GM18508 (cell line): ENCODE results near the gene RNF217.

ENCODE experiments used
- ATAC-seq: cut with Tn5 transposase; IDR thresholded peaks from one replicate; pipeline ENCODE4 v1.9.1; 2021; ENCODE audit warnings: moderate number of reproducible peaks; ENCODE audit not compliant: insufficient read depth, unreplicated experiment

RNF217 gene

GRCh38 chr6:124987291-124987690, 25.1 kb downstream of the RNF217 start:
- ATAC-seq: no peak

DNA sequence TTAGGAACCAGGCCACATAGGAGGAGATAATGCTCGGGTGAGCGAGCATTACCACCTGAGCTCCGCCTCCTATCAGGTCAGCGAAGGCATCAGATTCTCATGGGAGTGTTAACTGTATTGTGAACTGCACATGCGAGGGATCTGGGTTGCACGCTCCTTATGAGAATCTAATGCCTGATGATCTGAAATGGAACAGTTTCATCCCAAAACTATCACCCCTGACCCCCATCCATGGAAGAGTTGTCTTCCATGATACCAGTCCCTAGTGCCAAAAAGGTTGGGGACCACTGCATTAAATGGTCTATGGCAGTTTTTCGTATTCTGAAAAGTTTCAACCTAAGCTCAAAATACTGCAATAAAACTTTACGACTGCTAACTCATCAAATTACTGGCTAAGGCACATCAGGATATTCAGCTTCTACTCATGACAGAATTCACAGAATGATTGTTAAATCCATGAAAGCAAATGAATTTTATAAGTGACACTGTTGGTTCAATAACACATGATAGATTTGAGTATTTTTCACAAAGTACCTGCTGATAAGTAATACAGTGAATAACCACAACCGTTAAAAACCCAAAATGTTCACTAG, 25.9 kb downstream of the RNF217 start:
- ATAC-seq: no peak

DNA sequence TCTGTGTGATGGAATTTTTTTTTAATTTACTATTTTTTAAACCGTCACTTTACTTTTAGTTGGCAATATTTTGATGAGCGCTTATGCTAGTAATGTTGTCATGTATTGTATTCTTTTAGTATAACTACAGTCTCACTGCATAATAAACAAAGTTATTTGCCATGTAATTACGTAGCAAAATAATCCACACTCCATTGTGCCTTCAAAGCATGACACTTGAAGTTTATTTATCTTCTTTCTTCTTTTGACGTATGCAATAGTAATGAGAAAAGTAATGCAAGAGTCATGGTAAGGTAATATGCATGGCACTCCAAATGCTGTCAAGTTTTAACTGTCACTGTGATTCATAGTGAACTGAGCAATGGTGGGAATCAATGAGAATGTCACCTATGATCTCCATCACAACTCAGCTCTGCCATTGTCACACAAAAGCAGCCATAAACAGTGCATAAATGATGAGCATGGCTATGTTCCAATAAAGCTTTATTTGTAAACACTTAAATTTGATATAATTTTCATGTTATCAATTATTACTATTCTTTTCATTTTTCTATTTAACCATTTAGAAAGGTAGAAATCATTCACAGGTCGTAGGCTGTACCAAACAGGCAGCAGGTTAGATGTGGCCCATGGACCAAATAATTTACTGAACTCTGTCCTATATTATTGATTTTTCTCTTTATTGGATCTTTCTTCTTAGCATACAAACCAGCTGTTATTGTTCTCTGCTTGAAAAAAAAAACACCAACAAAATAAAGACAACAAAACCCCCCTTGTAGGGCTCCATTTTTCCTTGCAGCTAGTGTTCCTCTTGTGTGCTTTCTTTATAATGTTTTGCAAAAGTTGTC, 27.1 kb downstream of the RNF217 start:
- no peak for ATAC-seq

- ATAC-seq: no peak
Observed at GRCh38 chr6:124990988-124991387, 28.8 kb downstream of the RNF217 start.

- no peak for ATAC-seq
Observed at GRCh38 chr6:124991764-124992295, 29.6 kb downstream of the RNF217 start.

DNA sequence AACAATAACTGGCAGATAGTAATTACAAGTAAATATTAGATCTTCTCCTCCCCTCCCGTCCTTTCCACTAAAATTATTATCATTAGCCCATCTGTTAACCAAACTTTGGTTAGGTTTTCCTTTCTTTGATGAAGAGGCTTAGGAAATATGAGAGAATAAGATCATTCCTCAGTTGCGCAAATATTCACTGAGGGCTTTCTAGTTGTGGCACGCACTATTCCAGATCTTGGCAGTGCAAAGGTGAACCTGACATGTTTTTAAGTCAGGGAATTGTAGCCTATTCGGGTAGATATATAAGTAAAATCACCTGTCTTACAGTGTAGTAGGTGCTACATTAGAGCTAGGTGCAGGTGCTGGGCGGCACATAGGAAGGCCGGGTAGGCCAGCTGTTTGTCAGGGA, 31.1 kb downstream of the RNF217 start:
- no peak for ATAC-seq

GRCh38 chr6:124994648-124995047, 32.4 kb downstream of the RNF217 start:
- no peak for ATAC-seq

- ATAC-seq: no peak
Observed at GRCh38 chr6:124995131-124995530, 32.9 kb downstream of the RNF217 start.

GRCh38 chr6:124995645-124996325, 33.5 kb downstream of the RNF217 start:
- no peak for ATAC-seq

- ATAC-seq: no peak
Observed at GRCh38 chr6:124996411-124996810, 34.2 kb downstream of the RNF217 start.

- ATAC-seq: no peak
Observed at GRCh38 chr6:124997196-124997875, 35.1 kb downstream of the RNF217 start.

GRCh38 chr6:124999105-124999764, 37.0 kb downstream of the RNF217 start:
- no peak for ATAC-seq

DNA sequence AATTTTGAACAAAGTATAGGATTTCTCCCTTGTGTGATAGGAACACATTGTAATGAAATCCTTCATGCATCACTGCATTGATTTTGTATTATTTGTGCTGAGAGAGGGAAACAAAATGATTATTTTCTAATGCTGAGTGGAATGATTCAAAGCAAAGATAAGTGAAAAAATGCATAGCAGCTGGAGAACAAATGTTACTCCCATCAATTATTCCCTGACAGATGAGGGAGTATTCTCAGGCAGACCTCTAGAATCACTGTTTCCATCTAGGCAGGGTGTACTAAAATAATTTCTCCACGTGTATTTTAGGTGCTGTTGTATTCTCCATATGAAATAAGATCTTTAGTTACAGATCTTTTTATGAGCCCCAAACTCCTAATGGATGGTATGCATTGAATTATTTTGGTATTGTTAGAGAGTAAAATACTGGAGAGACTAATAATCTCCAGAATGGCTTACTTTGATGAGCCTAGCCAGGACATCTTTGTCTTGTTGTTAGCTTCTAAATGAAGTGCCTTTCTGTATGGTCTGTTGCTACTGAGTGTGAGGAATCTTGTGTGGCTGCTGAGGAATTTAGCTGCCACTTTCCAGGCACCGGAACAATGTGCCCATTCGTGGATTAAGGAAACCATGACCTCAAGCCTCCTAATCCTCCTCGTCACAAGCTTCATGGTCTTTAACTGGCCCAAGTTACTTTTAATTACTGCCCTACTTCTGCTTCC, 39.6 kb downstream of the RNF217 start:
- ATAC-seq: no peak

GRCh38 chr6:125002406-125002741, 40.1 kb downstream of the RNF217 start:
- no peak for ATAC-seq

- no peak for ATAC-seq
Observed at GRCh38 chr6:125003070-125003469, 40.8 kb downstream of the RNF217 start.

DNA sequence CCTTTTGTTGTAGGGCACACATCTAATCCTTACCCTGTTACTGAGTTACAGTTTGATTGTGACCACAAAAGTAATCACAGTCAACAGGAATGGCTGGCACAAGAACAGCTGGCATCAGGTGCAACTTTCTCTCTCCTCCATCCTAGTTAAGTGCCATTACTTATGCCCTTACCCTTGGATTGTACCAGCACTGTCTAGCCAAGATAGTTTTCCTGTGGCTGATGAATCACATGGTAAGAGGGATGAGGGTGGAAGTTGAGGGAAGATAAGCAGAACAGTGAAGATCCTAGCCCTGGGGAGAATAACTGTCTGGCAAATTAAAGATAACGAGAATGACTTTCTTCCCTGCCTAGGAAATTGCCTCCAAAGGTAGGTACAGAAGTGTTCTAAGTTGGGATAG, 42.0 kb downstream of the RNF217 start:
- no peak for ATAC-seq

DNA sequence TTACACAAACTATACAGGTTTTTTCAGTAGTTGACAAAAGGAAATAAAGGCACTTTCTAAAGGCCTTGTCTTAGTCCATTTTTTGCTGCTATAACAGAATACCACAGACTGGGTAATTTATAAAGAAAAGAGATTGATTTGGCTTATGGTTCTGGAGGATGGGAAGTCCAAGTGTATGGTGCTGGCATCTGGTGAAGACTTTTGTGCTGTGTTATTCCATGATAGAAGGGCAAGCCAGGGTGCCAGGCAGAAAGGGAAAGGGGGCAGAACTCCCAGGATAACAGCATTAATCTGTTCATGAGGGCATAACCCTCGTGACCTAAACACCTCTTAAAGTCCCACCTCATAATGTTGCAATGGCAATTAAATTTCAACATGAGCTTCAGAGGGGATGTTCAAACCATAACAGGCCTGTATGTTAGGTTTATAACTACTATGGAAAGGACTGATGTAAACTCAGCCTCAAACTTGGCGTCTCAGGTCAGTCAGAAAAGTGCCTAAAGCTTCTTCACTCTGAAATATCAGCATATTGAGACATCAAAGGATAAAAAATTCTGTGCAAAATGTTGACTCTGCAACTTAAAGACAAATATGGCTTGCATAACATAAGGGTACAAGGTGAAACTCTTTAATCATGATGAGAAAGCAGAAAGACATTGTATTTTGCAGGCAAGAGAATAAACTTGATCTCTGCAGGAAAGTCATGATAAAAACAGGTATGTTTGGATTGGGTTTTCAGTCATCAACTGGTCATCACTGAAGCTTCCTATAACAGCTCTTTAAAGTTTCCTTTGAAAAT, 42.8 kb downstream of the RNF217 start:
- no peak for ATAC-seq

DNA sequence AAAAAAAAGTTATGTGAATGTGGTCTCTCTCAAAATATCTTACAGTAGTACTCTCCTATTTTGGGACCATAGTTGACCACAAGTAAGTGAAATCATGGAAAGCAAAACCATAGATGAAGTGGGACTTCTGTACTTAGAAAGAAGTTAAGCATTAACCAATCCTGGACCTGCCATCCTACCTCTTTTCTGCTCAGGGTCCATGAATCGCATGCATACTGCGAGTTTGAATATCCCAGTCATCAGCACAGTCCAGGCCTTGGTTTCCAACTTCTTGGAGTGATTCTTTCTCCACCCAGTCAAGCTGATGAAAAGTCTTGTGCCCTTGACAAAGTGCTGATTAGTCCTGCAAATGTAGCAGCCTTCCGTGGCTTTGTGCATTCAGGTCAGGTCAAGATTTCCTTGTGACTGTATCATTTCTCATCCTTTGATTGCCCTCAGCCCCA, 46.0 kb downstream of the RNF217 start:
- no peak for ATAC-seq

GRCh38 chr6:125008957-125009356, 46.7 kb downstream of the RNF217 start:
- ATAC-seq: no peak
